NOMO-1 treated with DMSO at 0.1 percent for 48 hours (cell line): ENCODE data around the gene CEMIP.

Experiments used
- DNase-seq: peaks from one replicate; lab custom pipeline; 2025; ENCODE audit not compliant: unreplicated experiment; lab: John Stamatoyannopoulos, UW

Gene CEMIP

DNA sequence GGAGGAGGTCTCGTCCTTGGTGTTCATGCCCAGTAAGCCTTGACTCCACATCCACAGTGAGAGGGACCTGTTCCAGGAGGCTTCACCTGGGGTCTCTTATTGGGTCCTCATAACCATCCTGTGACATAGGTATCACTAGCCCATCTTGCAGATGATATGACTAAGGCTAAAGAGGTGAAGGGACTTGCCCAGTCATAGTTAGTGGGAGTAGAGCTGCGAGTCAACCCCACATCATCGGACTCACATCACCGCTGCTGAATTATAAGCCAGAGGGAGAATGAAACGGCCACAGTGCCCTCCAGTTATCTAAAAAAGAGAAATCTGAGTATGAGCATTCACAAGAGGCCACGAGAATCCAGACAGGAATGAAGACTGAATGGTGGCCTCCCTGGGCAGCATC lies 144.5 kb downstream of the CEMIP start:
- DNase-seq: no peak

- DNase-seq: no peak
Observed at GRCh38 chr15:80924278-80924677, 145.1 kb downstream of the CEMIP start.

- no peak for DNase-seq
Observed at GRCh38 chr15:80925597-80926059, 146.5 kb downstream of the CEMIP start.

- no peak for DNase-seq
Observed at GRCh38 chr15:80926126-80926525, 147.0 kb downstream of the CEMIP start.

DNA sequence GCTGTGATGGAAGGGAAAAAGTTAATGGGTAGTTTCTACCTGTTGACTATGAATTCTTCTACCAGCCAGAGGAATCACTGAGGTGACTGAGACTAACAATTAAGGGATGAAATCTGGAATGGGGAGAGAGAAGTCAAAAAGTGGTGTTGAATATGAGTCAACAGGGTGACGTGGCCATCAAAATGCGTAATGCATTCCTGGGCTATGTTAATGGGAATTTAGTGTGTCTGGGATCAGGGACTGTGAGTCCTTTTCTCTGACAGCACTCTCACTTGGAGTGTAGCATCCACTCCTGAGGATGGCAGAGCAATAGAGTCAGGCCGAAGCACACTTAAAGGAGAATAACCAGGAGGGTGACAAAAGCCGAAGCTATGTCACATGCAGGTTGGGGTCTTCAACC lies 150.1 kb downstream of the CEMIP start:
- DNase-seq: no peak

- no peak for DNase-seq
Observed at GRCh38 chr15:80929689-80930088, 150.5 kb downstream of the CEMIP start.

DNA sequence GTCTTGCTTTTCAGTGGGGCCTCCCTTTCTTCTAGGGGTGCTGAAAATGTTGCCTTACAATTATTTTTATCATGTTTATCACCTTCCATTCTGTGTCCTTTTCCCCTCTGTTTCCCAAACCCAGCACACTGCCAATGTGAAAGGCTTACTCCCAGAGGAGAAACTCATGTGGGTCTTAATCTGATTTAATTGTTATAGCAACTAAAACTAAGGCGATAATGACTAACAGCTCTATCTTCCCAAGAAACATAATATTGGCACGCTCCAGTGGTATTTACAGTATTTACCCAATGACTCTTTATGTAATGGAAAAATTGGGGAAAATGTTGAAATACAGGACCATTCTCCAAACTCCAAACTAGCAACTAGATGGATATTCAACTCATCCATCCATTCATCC lies 152.0 kb downstream of the CEMIP start:
- DNase-seq: no peak

DNA sequence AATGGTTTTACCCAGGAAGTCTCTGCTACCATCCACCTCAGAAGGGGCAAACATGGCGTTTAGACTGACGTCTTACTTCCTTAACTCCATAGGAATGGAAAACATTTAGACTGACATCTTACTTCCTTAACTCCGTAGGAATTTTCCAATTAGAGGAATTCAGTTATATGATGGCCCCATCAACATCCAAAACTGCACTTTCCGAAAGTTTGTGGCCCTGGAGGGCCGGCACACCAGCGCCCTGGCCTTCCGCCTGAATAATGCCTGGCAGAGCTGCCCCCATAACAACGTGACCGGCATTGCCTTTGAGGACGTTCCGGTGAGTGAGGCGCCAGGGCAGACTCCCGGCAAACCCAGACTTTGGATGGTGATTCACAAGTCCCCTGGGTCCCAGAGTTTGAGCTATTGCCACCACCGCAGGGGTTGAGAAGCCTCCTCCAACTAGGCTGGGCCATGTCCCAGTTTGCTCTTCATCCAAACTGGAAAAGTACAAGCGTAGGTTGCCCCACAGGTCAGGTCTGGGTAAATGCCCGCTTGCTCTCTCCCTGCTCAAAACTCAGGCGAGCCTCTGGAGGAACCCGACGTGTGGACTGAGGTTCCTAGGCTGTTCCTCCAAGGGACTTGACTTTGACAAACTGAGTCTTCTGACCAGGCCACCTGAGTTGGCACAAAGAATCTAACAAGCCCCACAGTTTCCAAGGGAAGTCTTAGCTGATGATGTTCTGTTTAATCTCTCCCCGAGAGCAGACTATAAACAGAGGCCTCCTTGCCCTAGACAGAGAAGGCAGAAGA lies 152.7 kb downstream of the CEMIP start:
- DNase-seq: no peak

DNA sequence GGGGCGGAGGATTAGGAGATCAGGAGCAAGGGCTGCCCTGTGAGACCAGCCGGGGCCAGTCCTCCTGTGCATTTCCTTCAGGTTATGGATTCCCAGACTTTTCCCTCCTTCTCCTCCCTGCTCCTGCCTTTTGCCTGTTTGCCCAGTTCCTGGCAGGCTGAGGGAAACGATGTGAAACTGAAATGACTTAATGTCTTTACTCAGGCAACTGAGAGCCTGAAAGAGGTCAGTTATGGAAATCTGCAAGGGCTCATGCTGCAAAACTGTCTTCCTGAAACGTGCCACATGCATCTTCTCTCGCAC lies 153.3 kb downstream of the CEMIP start:
- DNase-seq: no peak

- no peak for DNase-seq
Observed at GRCh38 chr15:80932989-80933388, 153.8 kb downstream of the CEMIP start.

DNA sequence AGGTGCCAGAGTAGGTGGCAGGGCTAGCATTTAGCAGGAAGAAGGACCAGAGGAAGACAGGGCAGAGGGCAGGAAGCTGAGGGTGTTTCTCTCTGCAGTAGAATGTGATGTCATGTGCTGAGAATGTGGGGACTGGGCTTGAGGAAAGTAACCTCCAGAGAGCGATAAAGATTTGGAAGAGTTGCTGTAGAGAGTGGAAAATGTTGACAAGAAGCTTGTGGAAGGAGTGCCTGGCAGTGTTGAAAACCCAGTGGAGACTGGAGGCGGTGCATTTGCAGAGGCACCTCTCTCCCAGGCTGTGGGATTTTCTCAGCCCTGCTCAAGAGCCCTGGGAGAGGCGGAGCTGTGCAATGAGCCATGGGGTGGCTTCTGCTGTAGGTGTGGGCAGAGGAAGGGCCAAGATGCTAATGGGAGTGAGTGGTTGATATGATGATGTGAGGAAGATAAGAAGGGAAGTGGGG lies 155.6 kb downstream of the CEMIP start:
- no peak for DNase-seq

GRCh38 chr15:80936288-80937078 lies 157.3 kb downstream of the CEMIP start:
- DNase-seq: no peak

GRCh38 chr15:80937718-80938117 lies 158.5 kb downstream of the CEMIP start:
- DNase-seq: no peak

DNA sequence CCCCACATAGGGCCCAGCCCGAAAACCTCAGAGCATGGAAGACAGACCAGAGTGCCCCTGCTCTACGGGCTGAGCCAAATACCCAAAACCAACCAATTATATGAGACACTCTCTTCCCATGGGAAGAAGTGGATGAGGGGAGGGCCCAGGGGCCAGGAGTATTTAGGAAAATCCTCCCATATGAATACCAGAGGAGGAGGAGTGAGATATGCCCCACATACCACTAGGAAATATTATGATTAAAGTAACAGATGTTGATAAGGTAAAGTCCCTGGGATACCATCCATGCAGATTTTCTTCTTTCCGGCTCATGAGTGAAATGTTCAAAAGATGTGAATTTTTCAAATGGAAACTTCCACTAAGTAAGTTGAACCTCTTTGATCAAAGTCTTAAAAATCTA lies 160.0 kb downstream of the CEMIP start:
- DNase-seq: no peak

GRCh38 chr15:80940331-80940730 lies 161.2 kb downstream of the CEMIP start:
- DNase-seq: no peak

- no peak for DNase-seq
Observed at GRCh38 chr15:80940851-80941250, 161.7 kb downstream of the CEMIP start.

DNA sequence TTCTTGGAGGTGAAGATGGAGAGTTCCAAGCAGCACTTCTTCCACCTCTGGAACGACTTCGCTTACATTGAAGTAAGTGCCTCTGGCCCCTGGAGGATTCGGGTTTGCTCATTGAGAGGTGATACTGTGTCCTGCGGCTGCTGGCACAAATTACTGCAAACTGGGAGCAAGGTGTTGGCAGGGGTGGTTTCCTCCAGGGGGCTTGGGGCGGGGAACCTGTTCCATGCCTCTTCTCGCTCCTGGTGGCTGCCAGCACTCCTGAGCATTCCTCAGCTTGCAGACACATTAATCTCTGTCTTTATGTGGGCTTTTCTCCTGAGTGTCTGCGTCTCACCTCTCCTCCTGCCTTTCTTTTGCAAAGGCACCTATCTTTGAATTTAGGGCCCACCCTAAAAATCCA lies 163.1 kb downstream of the CEMIP start:
- DNase-seq: no peak

- no peak for DNase-seq
Observed at GRCh38 chr15:80942746-80943565, 163.8 kb downstream of the CEMIP start.

DNA sequence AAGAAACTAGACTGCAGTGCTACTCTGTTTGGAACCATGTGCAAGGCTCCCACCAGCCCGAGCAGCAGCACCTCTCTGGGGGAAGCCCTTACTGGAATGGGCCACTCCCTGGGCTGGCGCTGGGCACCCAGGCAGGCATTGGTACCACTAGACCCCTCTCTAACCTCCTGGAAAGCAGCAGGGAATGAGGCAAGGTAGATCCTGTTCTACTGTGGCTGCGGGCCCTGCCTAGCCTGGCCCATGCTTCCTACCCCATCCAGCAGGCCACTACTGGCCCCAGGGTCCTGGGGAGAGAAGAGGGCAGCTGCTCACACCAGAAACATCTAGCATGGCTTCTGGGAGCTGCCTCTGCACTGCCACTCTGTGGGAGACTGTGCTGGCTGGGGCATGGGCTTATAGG lies 165.6 kb downstream of the CEMIP start:
- no peak for DNase-seq

GRCh38 chr15:80945605-80946004 lies 166.4 kb downstream of the CEMIP start:
- DNase-seq: no peak

DNA sequence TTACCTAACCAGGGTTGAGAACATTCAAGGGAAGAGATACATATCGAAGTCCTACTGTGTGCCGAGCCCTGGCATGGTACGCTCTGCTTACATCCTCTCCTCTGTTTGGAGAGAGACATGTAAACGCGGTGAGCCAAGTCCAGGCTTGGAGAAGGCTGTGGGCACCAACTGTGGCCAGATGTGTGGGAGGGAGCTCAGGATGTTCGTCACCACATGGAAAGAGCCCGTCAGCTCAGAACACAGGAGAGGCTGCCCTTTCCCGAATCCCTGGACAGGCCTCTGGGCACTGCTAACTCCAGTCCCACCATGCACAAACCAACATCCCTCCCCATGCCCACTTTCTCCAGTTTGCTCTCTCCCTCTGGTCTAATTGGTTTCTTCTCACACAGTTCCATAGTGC lies 167.4 kb downstream of the CEMIP start:
- no peak for DNase-seq
